Activated CD4-positive, alpha-beta T cell treated with anti-CD3 and anti-CD28 coated beads for 36 hours (primary cell): ENCODE results near the gene GGTLC2. TPM values are rescaled to one million over a fixed set of nuclear protein-coding genes. Genes with fewer than 3 reads are reported as not detected.

Source experiments
- ATAC-seq: fragments of 200-7000 bp; cut with Tn5 transposase; one replicate; pipeline ENCODE4 v1.10.0; 2021; ENCODE audit warnings: mild to moderate bottlenecking, moderate library complexity
- CTCF ChIA-PET: fragments of 350-600 bp; sonication (Branson Sonifier 250); formaldehyde crosslinking; loops from one replicate; lab custom pipeline; 2021; ENCODE audit warnings: antibody characterized with exemption; lab: Charles Lee
- POLR2A ChIA-PET: fragments of 350-600 bp; sonication (Branson Sonifier 250); formaldehyde crosslinking; loops from one replicate; lab custom pipeline; 2021; ENCODE audit warnings: antibody characterized with exemption, inconsistent platforms; lab: Charles Lee
- DNase-seq: peaks from one replicate; pipeline ENCODE4 v3.0.0-alpha.2; 2020
- H3K27ac Mint-ChIP-seq: one replicate; pipeline ENCODE4 v1.8.0; 2021; ENCODE audit warnings: mixed read lengths
- H3K27me3 Mint-ChIP-seq: one replicate; pipeline ENCODE4 v1.8.0; 2021; ENCODE audit warnings: mixed read lengths
- H3K36me3 Mint-ChIP-seq: one replicate; pipeline ENCODE4 v1.8.0; 2021; ENCODE audit warnings: low read depth, mixed read lengths
- H3K4me1 Mint-ChIP-seq: one replicate; pipeline ENCODE4 v1.8.0; 2021; ENCODE audit warnings: mixed read lengths
- H3K4me3 Mint-ChIP-seq: one replicate; pipeline ENCODE4 v1.8.0; 2021; ENCODE audit warnings: mild to moderate bottlenecking, moderate library complexity, mixed read lengths
- H3K9me3 Mint-ChIP-seq: one replicate; pipeline ENCODE4 v1.8.0; 2021; ENCODE audit warnings: low read depth, mixed read lengths
- intact Hi-C, 2 experiments: fragments of 100-400 bp; cut with DNase I in 1 of 2; cut with micrococcal nuclease in 1 of 2; formaldehyde crosslinking; loops; one replicate each; pipeline versions ENCODE4 v1.14.2 to v1.15.1; 2022 to 2024; cut with DNase I, micrococcal nuclease
- total RNA-seq, 2 experiments: library from RNA; stranded (reverse); gene quantifications; one replicate each; pipeline ENCODE4 v1.2.3, GENCODE V29; 2021

Gene GGTLC2
- total RNA-seq, 2 experiments from 2014 or later: not detected

DNA sequence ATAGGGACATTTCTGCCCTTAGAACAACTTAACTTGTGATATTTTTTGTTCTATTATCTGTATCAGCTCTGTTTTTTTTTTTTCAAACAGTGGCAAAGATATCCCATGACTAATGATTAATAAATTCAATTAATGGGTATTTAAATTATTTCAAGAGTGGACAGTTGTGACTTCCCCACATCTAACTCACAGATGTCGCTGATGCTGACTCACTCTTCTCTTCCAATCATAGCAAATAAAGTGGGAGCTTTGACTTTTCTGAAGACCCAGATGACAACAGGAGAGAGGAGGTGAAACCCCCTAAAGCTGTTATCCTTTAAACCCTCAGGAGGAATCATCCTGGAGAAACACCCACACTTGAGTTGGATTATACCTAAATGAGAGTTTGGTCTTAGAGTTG, 27.1 kb downstream of the GGTLC2 start:
- ChIA-PET CTCF (interaction anchor here (0.6 to 0.8 kb wide), 2 partner anchors 38 to 134 kb away, joined by 3 read pairs; no protein-coding TSS in a partner anchor), POLR2A (no interaction called here)
- no peak for DNase-seq
- intact Hi-C loops: no loop called here
- no peaks in the 10 kb centered on the region for H3K4me1 Mint-ChIP-seq
- peaks cover 6% of the 10 kb centered on the region for H3K9me3 Mint-ChIP-seq
- H3K4me3 Mint-ChIP-seq: no peak overlapping the region
- no peak for ATAC-seq
- peaks cover 9% of the 10 kb centered on the region for H3K27me3 Mint-ChIP-seq
- H3K36me3 Mint-ChIP-seq: no peaks in the 10 kb centered on the region
- H3K27ac Mint-ChIP-seq: no peak overlapping the region

GRCh38 chr22:22673099-22673498, 28.7 kb downstream of the GGTLC2 start:
- ChIA-PET POLR2A (no interaction called here), CTCF (no interaction called here)
- peaks cover 6% of the 10 kb centered on the region for H3K9me3 Mint-ChIP-seq
- H3K27me3 Mint-ChIP-seq: peaks cover 11% of the 10 kb centered on the region
- H3K4me1 Mint-ChIP-seq: no peaks in the 10 kb centered on the region
- H3K4me3 Mint-ChIP-seq: no peak overlapping the region
- no peak overlapping the region for H3K27ac Mint-ChIP-seq
- intact Hi-C loops: no loop called here
- no peaks in the 10 kb centered on the region for H3K36me3 Mint-ChIP-seq
- no peak for ATAC-seq
- no peak for DNase-seq

DNA sequence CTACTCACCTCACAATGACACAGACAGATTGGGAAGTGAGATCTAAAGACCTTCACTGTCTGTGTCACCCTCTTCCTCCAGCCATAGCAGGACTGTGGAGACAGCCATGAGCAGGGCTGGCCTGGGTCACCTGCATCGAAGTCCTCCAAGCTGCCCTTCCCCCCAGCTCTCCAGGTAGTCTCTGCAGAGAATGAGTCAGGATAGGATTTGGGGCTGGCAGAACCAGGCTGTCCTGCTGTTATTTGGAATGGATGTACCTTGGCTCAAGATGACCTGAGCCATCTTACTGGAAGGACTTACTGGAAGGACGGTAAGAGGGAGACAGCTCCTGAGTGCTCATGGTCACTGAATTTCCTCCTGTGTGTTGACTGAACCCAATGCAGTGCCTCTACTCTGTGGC, 29.2 kb downstream of the GGTLC2 start:
- no peak for ATAC-seq
- ChIA-PET CTCF (interaction anchor here (0.8 kb wide), 1 partner anchor 227 kb away, joined by 3 read pairs; no protein-coding TSS in a partner anchor), POLR2A (no interaction called here)
- no peaks in the 10 kb centered on the region for H3K4me1 Mint-ChIP-seq
- H3K27ac Mint-ChIP-seq: no peak overlapping the region
- DNase-seq: no peak
- H3K9me3 Mint-ChIP-seq: peaks cover 6% of the 10 kb centered on the region
- intact Hi-C loops: no loop called here
- peaks cover 11% of the 10 kb centered on the region for H3K27me3 Mint-ChIP-seq
- H3K4me3 Mint-ChIP-seq: no peak overlapping the region
- H3K36me3 Mint-ChIP-seq: no peaks in the 10 kb centered on the region

GRCh38 chr22:22674467-22674866, 30.1 kb downstream of the GGTLC2 start:
- Mint-ChIP-seq H3K27me3 (peaks cover 11% of the 10 kb centered on the region), H3K4me3 (no peak overlapping the region), H3K9me3 (peaks cover 6% of the 10 kb centered on the region), H3K4me1 (no peaks in the 10 kb centered on the region), H3K27ac (no peak overlapping the region), H3K36me3 (no peaks in the 10 kb centered on the region)
- no peak for DNase-seq
- POLR2A ChIA-PET: no interaction called here
- intact Hi-C loops: no loop called here
- CTCF ChIA-PET: interaction anchor here (0.9 kb wide), 1 partner anchor 9 kb away, joined by 3 read pairs; no protein-coding TSS in a partner anchor
- no peak for ATAC-seq

- Mint-ChIP-seq H3K4me1 (no peaks in the 10 kb centered on the region), H3K27ac (no peak overlapping the region), H3K27me3 (peaks cover 9% of the 10 kb centered on the region), H3K36me3 (no peaks in the 10 kb centered on the region), H3K9me3 (no peaks in the 10 kb centered on the region), H3K4me3 (no peak overlapping the region)
- ChIA-PET CTCF (no interaction called here), POLR2A (no interaction called here)
- DNase-seq (no peak), ATAC-seq (no peak)
- intact Hi-C loops: no loop called here
These were observed 34.6 kb downstream of the GGTLC2 start for GRCh38 chr22:22678970-22679369.

DNA sequence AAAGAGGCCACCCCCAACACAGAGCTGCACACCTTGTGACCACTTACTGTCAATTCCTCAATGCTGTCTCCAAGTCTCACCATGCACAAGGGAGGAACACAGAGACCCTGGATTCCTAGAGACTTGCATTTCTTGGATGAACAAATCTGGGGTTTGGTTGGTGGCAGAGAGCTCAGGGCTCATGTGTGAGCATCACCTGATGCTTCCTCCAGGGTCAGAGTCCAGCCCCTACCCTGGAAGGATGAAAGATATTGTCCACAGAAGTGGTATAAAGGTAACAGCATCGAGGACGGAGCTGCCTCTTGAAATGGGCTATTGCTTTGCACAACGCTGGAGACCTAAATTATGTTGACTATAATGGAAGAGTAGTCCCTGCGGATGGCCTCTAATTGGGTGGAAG, 36.0 kb downstream of the GGTLC2 start:
- no peaks in the 10 kb centered on the region for H3K4me1 Mint-ChIP-seq
- intact Hi-C loops: no loop called here
- no peaks in the 10 kb centered on the region for H3K36me3 Mint-ChIP-seq
- CTCF ChIA-PET: interaction anchor here (0.6 kb wide), 1 partner anchor 13 kb away, joined by 3 read pairs; no protein-coding TSS in a partner anchor
- DNase-seq: no peak
- no peak for ATAC-seq
- POLR2A ChIA-PET: no interaction called here
- peaks cover 4% of the 10 kb centered on the region for H3K27me3 Mint-ChIP-seq
- H3K9me3 Mint-ChIP-seq: no peaks in the 10 kb centered on the region
- H3K27ac Mint-ChIP-seq: no peak overlapping the region
- H3K4me3 Mint-ChIP-seq: no peak overlapping the region

DNA sequence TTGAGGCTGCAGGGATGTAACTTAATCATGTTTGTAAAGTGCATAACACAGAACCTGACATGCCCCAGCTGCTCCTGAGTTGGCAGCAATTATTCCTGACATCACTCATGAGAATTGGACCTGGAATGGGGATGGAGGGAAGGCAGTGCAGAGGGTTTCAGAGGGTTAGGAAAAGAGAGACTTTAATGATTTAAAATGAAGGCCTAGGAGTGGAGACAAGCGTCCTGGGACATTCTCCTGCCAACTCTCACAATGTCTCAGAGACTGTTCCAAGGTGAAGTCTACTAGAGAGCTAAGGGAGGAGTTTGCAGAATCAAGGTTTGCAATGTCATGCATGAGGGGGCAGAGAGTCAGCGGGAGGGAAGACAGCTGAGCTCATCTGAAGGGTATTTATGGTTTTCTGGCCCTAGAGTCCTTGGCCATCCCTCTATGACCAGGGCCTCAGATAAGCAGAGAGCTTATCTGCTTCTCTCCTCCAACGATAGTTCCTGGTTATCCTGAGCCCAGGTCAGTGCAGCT, 36.9 kb downstream of the GGTLC2 start:
- Mint-ChIP-seq H3K9me3 (no peaks in the 10 kb centered on the region), H3K27ac (no peak overlapping the region), H3K4me1 (no peaks in the 10 kb centered on the region), H3K4me3 (no peak overlapping the region), H3K27me3 (peaks cover 2% of the 10 kb centered on the region), H3K36me3 (no peaks in the 10 kb centered on the region)
- intact Hi-C loops: no loop called here
- no peak for ATAC-seq
- DNase-seq: no peak
- CTCF ChIA-PET: interaction anchor here (0.8 kb wide), 1 partner anchor 279 kb away, joined by 4 read pairs; no protein-coding TSS in a partner anchor
- POLR2A ChIA-PET: no interaction called here

GRCh38 chr22:22682196-22682595, 37.8 kb downstream of the GGTLC2 start:
- Mint-ChIP-seq H3K27me3 (peaks cover 2% of the 10 kb centered on the region), H3K4me1 (no peaks in the 10 kb centered on the region), H3K36me3 (no peaks in the 10 kb centered on the region), H3K27ac (no peak overlapping the region), H3K9me3 (no peaks in the 10 kb centered on the region), H3K4me3 (no peak overlapping the region)
- intact Hi-C loops: no loop called here
- POLR2A ChIA-PET: no interaction called here
- ATAC-seq: no peak
- no peak for DNase-seq
- CTCF ChIA-PET: interaction anchor here (0.6 kb wide), 1 partner anchor 10 kb away, joined by 3 read pairs; no protein-coding TSS in a partner anchor

- ATAC-seq: no peak
- H3K27ac Mint-ChIP-seq: no peak overlapping the region
- intact Hi-C loops: no loop called here
- DNase-seq: no peak
- H3K36me3 Mint-ChIP-seq: no peaks in the 10 kb centered on the region
- H3K4me1 Mint-ChIP-seq: no peaks in the 10 kb centered on the region
- H3K9me3 Mint-ChIP-seq: no peaks in the 10 kb centered on the region
- POLR2A ChIA-PET: no interaction called here
- no peak overlapping the region for H3K4me3 Mint-ChIP-seq
- H3K27me3 Mint-ChIP-seq: no peaks in the 10 kb centered on the region
- CTCF ChIA-PET: no interaction called here
These were observed 38.6 kb downstream of the GGTLC2 start for GRCh38 chr22:22682807-22683667.

- intact Hi-C loops: no loop called here
- CTCF ChIA-PET: interaction anchor here (0.7 to 1.5 kb wide), 4 partner anchors 9 to 201 kb away, joined by 3 read pairs; no protein-coding TSS in a partner anchor
- Mint-ChIP-seq H3K4me3 (no peak overlapping the region), H3K36me3 (no peaks in the 10 kb centered on the region), H3K27ac (no peak overlapping the region), H3K9me3 (no peaks in the 10 kb centered on the region), H3K4me1 (no peaks in the 10 kb centered on the region), H3K27me3 (no peaks in the 10 kb centered on the region)
- no peak for ATAC-seq
- POLR2A ChIA-PET: no interaction called here
- no peak for DNase-seq
These were observed 39.4 kb downstream of the GGTLC2 start for GRCh38 chr22:22683668-22684361.
